HCT116 (cell line): ENCODE data around the gene FA2H.

Experiments
- CEBPB ChIP-seq: IDR thresholded peaks from 2 replicates; pipeline ENCODE4 v1.6.1; 2012; ENCODE audit warnings: low read depth
- CTCF ChIP-seq, 3 experiments: fragments of 200-600 bp in 1 of 3; sonication (generic) in 1 of 3; IDR thresholded peaks in 2 of 3; conservative IDR thresholded peaks in 1 of 3; 2 replicates each; pipeline ENCODE4 v1.5.1; 2012 to 2017; ENCODE audit warnings: low read depth in 2 of 3, low read length in 2 of 3, antibody characterized with exemption in 1 of 3, borderline replicate concordance in 1 of 3, control low read depth in 1 of 3, mild to moderate bottlenecking in 1 of 3, mixed read lengths in 1 of 3, mixed run types in 1 of 3, moderate library complexity in 1 of 3; ENCODE audit not compliant: insufficient read depth in 1 of 3
- EGR1 ChIP-seq: IDR thresholded peaks from 2 replicates; pipeline ENCODE4 v1.6.1; 2012; ENCODE audit warnings: low read depth
- ELF1 ChIP-seq: IDR thresholded peaks from 2 replicates; pipeline ENCODE4 v1.6.1; 2012; ENCODE audit warnings: low read depth, borderline replicate concordance
- EZH2 ChIP-seq: fragments of 200-600 bp; sonication (generic); IDR thresholded peaks from 2 replicates; pipeline ENCODE4 v1.6.1; 2017; ENCODE audit warnings: antibody characterized with exemption, mixed run types
- EZH2phosphoT487 ChIP-seq: fragments of 200-600 bp; IDR thresholded peaks from 2 replicates; pipeline ENCODE4 v1.6.1; 2018; ENCODE audit warnings: antibody characterized with exemption, borderline replicate concordance
- JUND ChIP-seq: IDR thresholded peaks from 2 replicates; pipeline ENCODE4 v1.6.1; 2012
- POLR2A ChIP-seq: IDR thresholded peaks from 2 replicates; pipeline ENCODE4 v1.7.0; 2011; ENCODE audit warnings: borderline replicate concordance; ENCODE audit not compliant: insufficient read depth, insufficient read length; ENCODE audit errors: extremely low read depth
- POLR2AphosphoS5 ChIP-seq: IDR thresholded peaks from 2 replicates; pipeline ENCODE4 v1.6.1; 2011; ENCODE audit warnings: mild to moderate bottlenecking, low read depth, low read length, moderate library complexity
- RAD21 ChIP-seq: IDR thresholded peaks from 2 replicates; pipeline ENCODE4 v1.6.1; 2012; ENCODE audit warnings: low read depth, mild to moderate bottlenecking
- SIN3A ChIP-seq: IDR thresholded peaks from 2 replicates; pipeline ENCODE4 v1.6.1; 2012; ENCODE audit warnings: low read depth
- ZNF274 ChIP-seq: fragments of 200-500 bp; sonication (Bioruptor generic); IDR thresholded peaks from 2 replicates; pipeline ENCODE4 v1.6.1; 2014; ENCODE audit warnings: mild to moderate bottlenecking, low read depth, low read length, inconsistent platforms
- TF ChIP-seq, protein P1 (sequence below): IDR thresholded peaks from 2 replicates; pipeline ENCODE4 v1.6.1; 2012
- TF ChIP-seq, protein P2 (sequence below): IDR thresholded peaks from 2 replicates; pipeline ENCODE4 v1.6.1; 2012

DNA sequence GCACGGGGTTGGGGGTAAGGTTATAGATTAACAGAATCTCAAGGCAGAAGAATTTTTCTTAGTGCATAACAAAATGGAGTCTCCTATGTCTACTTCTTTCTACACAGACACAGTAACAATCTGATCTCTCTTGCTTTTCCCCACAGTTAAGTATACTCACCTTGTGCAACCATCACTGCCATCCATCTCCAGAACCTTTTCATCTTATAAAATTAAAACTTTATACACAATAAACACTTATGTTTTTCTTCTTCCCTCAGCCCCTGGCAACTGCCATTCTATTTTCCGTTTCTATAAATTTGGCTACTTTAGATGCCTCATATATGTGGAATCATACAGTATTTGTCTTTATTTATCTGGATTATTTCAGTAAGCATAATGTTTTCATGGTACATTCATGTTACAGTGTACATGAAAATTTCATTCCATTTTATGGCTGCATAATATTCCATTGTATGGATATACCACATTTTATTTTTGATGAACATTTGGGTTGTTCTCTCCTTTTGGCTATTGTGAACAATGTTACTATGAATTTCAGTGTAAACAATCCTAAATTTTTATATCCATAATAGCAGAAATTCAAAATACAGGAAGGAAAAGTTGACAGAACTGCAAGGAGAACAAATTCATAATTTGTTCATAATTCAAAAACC, 25.7 kb upstream of the FA2H start:
- TF ChIP-seq, protein P1, sequence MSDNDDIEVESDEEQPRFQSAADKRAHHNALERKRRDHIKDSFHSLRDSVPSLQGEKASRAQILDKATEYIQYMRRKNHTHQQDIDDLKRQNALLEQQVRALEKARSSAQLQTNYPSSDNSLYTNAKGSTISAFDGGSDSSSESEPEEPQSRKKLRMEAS: no peak
- no peak for TF ChIP-seq EZH2phosphoT487
- TF ChIP-seq, protein P2, sequence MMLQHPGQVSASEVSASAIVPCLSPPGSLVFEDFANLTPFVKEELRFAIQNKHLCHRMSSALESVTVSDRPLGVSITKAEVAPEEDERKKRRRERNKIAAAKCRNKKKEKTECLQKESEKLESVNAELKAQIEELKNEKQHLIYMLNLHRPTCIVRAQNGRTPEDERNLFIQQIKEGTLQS: no peak
- TF ChIP-seq CTCF (IDR thresholded peaks at IDR 0.05 in 2 of 3, conservative IDR thresholded peaks at IDR 0.05 in 1 of 3; ENCODE audit: borderline replicate concordance in 1 of 3, insufficient read depth in 1 of 3, low read depth in 2 of 3, low read length in 2 of 3): no peak
- TF ChIP-seq ZNF274: no peak
- TF ChIP-seq POLR2AphosphoS5: no peak
- no peak for TF ChIP-seq SIN3A
- no peak for TF ChIP-seq EZH2
- TF ChIP-seq JUND: no peak
- no peak for TF ChIP-seq POLR2A
- no peak for TF ChIP-seq RAD21
- no peak for TF ChIP-seq ELF1
- TF ChIP-seq CEBPB: no peak
- TF ChIP-seq EGR1: no peak
